ENCODE data around the gene MPP3. TPM values are rescaled to one million over a fixed set of nuclear protein-coding genes. Genes with fewer than 3 reads are reported as not detected.
"Not testable (repeated sequence)": the region's sequence is repeated elsewhere in the genome, so short reads cannot be mapped to it uniquely, and the experiment has no call there.

Gene MPP3, protein sequence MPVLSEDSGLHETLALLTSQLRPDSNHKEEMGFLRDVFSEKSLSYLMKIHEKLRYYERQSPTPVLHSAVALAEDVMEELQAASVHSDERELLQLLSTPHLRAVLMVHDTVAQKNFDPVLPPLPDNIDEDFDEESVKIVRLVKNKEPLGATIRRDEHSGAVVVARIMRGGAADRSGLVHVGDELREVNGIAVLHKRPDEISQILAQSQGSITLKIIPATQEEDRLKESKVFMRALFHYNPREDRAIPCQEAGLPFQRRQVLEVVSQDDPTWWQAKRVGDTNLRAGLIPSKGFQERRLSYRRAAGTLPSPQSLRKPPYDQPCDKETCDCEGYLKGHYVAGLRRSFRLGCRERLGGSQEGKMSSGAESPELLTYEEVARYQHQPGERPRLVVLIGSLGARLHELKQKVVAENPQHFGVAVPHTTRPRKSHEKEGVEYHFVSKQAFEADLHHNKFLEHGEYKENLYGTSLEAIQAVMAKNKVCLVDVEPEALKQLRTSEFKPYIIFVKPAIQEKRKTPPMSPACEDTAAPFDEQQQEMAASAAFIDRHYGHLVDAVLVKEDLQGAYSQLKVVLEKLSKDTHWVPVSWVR
- total RNA-seq, result 11.8 TPM

DNA sequence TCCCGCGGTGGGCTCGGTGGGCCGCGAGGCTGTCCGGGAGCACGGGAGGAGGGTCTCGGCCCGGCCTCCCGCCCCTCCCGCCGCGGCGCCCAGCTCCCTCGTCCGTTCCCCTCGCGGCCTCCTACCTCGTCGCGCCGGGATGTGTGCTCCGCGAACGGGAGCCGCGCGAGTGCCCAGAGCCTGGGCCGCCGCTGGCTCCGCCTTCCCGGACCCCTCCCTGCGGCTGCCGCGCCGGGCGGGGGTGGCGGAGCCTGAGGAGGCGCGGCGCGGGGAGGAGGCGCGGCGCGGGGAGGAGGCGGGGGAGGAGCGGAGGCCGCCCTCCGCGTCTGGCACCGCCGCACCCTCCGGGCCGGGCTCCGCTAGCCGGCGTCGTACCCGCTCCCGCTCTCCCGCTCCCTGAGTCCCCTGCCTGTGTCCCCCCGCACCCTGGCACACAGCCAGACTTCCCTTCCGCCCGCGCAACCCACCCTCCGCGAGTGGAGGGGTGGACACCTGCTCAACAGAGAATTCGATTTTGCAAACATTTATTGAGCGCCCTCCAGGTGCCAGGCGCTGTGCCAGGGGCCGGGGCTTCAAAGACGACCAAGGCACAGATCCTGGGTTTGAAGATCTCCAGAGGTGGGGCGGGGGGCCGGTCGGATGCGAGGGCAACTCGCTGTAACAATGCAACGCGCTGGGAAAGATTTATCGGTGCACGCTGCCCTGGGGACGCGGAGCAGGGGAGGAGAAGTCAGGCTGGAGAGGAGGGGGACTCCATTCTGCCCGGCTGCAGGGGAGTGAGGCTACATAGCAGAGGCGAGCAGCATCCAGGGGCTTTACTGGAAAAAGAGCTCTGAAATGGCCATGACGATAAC, at the start of gene MPP3:
Gene MPP3 (minus strand): TSS at position 171 of the 854 bp plus-strand sequence. CDS start 1,240 bp downstream, outside the sequence.
- peak; percentile 51 for DNase-seq (ENCODE audit: low spot score)

DNA sequence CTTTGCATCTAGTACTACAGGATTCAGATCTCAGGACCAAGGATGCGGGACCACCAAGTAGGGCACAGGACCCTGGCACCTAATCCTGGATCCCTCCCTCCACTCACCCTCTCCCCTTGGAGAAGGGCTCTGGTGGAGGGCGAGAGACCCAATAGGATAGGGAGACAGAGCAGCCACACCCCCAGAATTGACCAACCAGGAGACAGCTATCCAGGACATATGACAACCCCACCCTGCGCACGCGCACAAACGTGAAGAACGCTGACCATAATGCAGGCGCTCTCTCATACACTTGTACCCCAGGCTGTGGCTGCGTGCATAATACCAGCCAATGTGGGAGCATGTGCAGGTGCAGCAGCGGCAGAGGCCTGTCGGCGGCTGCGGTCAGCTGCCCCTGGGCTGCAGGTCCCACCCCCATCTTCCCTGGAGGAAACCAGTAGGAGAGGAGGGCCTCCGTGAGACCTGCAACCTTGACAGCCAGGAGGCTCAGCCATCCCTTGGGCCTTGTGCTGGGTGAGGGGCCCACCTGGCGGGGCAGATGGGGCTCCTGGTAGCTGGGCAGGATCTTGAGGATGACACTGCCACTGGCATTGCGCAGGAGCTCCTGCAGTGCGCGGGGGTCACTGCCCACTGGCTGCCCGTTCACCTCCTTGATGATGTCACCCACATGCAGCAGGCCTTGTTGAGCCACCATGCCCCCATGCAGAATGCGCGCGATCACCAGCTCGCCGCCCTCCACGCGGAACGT, 49.0 kb upstream of the MPP3 start:
- DNase-seq (ENCODE audit: low spot score), result no peak

DNA sequence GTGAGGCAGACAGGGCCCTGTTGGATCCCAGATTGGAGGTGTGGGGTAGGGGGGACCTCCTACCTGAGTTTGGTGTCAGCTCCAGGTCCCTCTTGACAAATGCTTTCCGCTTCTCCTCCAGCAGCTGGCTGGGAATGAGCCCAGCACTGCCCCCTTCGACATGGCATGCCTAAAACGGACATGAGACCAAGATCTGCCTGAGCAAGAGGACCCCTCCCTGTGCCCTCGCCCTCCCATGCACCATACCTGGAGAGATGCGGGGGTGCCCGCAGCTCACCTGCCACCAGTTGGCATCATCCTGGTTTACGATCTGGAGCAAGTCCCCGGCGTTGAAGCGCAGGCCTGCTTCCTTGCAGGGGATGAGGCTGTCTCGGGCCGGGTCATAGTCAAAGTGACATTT, 48.2 kb upstream of the MPP3 start:
- no peak for DNase-seq (ENCODE audit: low spot score)

DNA sequence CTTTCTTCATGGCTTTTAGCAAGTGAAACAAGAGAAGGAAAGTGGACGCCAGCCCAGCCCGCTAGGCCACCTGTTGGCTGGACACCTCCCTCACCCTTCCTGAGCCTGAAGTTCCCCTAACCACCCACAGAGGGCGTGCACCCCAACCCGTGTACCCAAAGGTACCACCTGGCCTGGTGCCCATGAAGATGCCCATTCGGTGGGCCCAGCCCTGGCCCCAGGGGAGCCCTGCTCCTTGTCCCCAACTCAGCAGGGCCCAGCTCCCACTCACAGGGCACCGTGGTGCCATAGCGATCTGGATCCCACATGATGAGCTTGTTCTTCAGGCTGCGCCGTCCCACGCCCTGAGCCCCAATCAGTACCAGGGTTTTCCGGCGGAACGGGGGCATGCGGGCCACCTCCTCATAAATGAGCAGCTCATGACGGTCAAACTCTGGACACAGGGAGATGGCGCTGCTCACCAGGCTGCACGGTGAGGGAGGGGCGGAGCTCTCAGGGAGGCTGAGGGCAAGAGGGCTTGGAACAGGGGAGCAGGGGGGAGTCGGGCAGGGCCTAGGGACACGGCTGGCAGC, 47.6 kb upstream of the MPP3 start:
- DNase-seq (ENCODE audit: low spot score), result no peak

DNA sequence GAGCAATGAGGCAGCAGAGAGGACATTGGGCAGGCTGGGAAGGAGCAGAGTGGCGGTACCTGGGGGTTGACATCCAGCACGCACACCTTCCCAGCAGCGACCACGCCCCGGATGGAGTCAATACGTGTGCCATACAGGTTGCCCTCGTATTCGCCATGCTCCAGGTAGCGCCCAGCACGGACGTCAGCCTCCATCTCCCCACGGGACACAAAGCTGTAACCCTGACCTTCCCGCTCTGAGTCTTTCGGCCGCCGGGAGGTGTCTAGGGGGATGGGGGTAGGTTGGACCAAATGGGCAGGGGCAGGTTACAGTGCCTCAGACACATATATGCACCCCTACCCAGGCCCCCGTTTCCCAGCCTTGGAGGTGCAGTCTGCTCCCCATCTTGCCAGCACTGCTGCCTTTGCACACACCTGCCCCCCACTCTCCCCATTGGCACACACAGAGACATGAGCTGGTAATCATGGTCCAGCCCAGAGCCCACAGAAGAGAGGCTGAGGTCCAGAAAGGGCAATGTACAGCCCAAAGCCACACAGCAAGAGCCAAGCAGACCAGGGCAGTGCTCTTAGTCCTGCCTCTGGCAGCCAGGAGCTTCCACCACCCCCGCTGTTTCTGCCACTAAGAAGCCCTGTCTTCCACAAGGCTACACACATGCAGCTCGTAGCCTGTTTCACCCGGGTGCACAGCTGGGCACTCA, 46.9 kb upstream of the MPP3 start:
- no peak for DNase-seq (ENCODE audit: low spot score)

DNA sequence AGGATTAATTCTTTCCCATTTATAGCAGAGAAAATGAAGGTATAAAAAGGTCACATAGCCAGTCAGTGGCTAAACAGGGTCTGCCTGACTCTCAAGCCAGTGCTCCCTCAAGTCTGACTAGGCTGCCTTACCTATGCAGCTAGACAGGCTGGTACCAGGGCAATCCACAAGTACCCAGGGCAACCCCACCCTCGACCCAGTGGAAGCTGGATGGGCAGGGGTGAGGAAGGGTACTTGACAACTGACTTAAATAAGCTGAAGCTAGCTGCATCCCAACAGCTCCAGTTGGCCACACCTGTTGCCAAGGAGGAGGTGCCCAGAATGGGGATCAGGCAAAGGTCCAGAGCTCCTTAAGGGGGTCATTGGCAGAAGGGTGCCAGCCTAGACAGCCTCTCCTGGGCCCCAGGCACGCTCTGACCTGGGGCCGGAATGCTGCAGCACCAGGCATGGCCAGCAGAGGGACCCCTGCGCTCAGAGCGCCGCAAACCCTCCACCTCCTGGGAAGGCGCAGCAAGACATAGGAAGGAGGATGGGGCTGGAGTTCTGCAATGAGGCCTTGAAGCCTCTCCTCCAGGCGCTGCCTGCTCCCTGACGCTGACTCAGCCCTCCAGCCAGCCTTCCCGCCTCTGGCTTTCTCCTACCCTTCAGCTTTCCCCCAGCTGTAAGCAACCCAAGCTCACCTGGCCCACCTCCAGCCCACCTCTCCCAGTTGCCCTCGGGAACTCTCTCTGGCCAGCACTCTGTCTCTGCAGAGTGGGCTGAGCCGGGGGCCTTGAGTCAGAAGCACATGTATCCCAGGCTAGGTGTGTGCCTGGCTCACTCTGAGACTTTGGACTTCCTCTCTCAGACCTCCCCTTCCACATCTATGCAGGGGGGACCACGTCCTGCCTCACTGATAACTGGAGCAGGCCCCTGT, 45.6 kb upstream of the MPP3 start:
- DNase-seq (ENCODE audit: low spot score), result peak; percentile 80

DNA sequence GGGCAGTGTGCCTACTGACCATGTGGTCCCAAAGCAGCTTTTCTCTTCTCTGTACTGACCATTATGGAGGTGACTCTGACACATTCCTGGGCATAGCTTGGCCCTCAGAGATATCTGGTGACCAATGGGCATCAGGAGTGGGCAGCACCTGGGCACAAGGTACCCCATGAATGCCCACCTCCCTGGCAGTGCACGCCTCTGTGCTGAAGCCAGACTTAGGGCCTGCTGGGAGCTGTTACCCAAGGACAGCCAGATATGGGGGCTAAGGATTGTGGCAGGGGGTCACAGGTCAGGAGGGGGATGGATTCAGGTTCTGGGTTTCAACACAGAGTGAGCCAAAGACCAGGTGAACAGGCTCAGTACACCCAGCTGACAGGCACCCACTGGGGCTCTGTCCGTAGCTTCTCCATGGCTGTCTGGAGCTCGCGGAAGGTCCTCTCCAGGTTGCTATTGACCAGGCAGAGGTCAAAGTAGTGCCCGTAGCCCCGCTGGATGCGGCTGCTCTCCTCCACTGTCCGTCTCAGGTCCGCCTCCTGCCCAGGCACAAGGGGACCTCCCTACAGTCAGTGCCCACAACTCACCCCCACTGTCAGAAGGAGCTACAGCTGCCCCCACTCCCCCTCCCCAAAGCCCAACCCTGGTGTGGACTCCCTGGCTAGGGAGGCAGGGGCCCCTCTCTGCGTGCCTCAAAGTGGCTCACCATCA, 44.7 kb upstream of the MPP3 start:
- DNase-seq (ENCODE audit: low spot score), result no peak

DNA sequence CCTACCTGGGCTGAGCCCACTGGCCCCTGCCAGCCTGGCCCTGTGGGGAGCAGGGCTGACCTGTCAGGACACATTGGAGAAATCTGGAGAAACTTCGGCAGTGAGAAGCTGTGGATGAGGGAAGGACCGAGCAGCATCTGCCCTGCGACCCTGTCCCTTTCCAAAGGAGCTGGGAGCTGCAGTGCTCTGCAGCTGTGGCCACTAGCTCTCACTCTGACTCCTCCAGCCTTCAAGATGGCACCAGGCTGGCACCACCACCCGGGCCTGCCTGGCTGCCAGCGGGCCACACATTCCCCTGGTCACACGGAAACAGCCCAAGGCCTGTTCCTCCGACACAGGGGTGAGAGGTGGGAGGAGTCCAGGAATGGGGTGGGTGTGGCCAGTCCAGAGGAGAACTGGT, 44.1 kb upstream of the MPP3 start:
- DNase-seq (ENCODE audit: low spot score), result no peak

DNA sequence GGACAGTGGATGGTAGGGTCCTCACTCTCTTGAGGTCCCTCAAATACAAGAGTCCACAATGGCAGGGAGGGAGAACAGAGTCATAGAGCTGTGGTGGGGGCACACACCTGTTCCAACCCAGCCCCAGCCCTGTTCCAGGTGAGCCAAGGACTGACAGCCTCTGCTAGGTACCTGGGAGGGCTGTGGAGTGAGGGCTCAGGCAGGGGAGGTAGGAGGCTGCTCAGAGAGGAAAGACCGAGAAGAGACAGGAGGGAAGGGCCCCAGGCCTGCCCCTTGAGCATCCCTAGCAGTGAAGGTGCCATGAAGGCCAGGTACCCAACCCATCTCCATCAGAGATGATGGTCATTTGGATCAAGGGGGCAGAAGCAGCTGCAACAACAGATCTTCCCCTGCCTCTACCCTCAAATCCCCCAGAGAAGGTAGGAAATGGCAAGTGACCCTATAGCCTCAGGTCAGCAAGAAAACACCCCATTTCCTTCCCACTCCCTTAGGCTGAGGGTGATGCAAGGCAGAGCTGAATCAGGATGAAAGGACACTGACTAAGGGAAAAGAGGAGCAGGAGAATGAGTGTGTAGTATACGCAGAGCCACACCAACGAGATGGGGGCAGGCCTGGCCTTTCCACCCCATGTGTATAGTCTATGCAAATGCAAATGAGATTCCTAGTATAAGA, 42.7 kb upstream of the MPP3 start:
- no peak for DNase-seq (ENCODE audit: low spot score)

DNA sequence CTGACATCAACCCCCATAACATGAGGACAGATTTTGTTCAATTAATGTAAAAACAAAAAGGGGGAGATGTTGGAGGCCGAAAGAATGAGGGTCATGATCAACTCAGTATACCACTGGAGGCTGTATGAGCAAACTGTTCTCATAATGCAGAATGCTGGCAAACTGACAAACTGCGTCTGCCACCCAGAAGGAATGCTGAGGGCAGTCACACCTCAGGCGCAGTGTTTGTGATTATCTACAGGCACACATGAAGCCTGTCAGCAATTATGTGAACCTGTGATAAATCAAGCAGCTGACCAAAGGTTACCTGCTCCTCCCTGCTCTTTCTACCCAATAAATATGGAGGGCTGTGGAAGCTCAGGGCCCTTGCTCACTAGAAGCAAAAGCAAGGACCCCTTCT, 41.3 kb upstream of the MPP3 start:
- no peak for DNase-seq (ENCODE audit: low spot score)

DNA sequence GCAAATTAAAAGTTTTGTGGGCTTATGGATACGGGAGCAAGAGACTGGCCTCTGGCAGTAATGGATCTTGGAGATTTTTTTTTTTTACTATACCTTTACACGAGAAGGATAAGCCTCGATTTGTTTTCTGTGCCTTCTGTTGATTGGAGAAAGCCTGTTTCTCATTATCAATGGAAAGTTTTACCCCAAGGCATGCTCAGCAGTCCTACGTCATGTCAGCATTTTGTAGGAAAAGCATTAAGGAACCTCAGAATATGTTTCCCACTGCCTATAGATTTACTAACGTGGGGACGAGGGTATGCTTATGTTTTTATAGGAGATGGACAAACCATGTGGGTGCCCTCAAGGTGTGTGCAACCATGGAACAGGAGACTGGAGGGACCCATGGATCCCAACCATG, 40.9 kb upstream of the MPP3 start:
- no peak for DNase-seq (ENCODE audit: low spot score)

DNA sequence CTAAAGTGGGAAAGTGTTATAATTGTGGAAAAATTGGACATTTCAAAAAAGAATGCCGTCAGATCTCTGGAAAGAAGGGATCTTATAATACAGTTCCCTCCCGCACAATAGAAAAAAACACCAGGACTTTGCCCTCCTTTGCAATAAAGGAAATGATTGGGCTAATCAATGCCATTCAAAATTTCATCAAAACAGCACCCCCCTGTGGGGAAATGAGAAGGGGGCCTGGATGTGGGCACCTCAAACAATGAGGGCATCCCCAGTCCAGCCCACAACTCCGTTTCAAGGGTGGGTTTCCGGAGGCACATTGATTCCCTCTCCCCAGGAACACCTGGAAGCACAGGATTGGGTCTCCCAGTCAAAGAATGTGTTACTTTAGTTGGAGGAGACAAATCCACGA, 40.1 kb upstream of the MPP3 start:
- no peak for DNase-seq (ENCODE audit: low spot score)

DNA sequence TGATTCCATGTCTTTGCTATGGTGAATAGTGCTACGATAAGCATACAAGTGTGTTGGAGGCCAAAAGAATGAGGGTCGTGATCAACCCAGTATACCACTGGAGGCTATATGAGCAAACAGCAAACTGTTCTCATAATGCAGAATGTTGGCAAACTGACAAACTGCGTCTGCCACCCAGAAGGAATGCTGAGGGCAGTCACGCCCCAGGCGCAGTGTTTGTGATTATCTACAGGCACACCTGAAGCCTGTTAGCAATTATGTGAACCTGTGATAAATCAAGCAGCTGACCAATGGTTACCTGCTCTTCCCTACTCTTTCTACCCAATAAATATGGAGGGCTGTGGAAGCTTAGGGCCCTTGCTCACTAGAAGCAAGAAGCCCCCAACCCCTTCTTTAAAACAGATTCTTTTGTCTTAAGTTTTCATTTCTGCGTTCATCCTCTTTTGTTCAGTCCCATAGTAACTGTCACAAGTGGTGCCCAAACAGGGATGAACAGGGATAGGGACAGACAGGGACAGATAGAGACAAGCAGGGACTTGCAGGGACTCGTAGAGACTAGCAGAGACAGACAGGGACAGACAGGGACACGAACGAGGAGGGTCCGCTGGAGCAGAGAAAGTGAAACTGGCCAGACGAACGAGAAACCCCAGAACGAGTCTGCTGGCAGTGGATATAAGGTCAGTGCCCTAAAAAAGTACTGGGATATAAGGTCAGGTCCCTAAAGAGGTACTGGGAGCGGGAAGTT, 39.2 kb upstream of the MPP3 start:
- no peak for DNase-seq (ENCODE audit: low spot score)

DNA sequence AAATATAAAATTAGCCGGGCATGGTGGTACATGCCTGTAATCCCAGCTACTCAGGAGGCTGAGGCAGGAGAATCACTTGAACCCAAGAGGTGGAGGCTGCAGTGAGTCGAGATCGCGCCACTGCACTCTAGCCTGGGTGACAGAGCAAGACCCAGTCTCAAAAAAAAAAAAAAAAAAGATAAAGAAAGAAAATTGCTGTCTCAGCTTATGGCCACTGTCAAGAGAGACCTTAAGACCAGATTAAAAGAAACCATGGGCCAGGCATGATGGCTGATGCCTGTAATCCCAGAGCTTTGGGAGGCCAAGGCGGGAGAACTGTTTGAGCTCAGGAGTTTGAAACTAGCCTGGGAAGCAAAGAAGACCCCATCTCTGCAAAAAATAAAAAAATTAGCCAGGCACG, 36.1 kb upstream of the MPP3 start:
- not testable (repeated sequence) for DNase-seq (ENCODE audit: low spot score)

DNA sequence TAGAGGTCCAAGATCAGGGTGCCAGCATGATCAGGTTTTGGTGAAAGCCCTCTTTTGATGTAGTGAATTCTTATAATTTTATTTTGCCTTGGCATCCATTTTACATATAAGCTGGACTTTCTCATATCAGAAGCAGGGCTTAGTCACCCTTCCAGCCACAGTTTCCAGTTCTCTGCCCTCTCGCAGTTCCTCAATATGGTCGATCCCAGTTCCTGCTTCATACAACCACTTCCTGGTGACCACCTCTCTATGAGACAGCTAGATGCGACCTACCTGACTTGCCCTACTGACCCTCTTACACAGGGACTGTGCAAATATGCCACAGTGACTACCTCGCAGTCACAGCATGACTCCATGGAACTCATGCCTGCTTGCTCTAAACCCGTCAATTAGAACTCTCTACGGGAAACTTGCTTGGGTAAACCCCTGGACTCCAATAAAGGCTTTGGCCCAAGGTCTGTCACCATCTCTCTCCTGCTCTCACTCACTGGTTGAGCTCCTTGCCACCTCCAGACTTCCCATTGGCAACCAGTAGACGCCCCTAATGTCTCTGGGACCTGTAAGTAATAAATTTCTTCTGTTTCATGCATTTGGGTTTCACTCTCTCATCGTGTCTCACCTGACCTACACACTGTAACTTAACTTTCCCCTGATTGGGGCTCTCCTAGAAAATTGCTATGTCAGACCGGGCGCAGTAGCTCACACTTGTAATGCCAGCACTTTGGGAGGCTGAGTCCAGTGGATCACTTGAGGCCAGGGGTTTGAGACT, 35.5 kb upstream of the MPP3 start:
- no peak for DNase-seq (ENCODE audit: low spot score)

DNA sequence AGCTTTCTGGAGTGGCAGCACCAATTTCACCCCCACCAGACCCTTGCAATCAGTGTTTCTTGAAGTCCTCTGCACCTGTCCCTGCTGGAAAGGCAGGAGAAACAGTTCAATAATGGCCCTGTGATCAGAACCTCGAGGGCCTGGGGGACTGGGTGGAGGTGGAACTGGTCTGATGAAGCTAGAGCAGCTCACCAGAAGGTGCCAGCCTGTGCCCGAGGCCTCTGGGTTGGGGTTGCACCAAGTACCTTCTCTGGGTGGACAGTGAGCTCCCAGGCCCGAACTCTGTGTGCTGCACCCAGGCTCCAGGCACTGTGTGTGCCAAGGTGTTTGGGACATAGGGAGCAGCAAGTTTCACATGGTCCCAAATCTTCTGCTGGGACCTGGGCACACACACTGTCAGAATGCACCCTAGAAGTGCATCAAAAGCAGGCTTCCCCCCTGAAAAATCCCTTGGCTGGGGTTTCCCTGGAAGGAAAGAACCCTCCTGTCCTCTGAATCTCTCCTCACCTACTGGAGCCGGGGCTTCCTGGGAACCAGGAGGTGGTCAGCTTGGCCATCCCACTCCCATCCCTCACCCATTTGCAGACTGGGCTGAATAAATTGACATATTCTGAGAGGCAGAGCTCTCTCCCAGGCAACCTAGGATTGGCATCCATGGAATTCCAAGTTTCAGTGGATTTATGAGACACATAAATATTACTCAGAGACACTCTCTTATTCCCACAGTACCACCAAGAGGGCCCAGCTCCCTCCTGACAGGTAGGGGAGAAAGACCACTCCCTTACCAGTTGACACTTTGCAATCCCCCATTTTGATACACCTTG, 31.4 kb upstream of the MPP3 start:
- DNase-seq (ENCODE audit: low spot score), result no peak

Data from ureter (tissue), 1 donor.